Astrocyte of the cerebellum (primary cell): ENCODE measurements around the gene MTHFS.

Experiments used
- DNase-seq: peaks from one replicate; pipeline ENCODE4 v3.0.0-alpha.2; 2011; ENCODE audit warnings: low read depth
- H3K4me3 ChIP-seq: 2 replicates; pipeline ENCODE4 v1.5.1; 2011; ENCODE audit warnings: mild to moderate bottlenecking, low read depth, low read length, moderate library complexity
- CTCF ChIP-seq: IDR thresholded peaks from 2 replicates; pipeline ENCODE4 v1.5.1; 2012; ENCODE audit warnings: low read length, low read depth, moderate library complexity, mild to moderate bottlenecking; ENCODE audit errors: missing control alignments
- in situ Hi-C: cut with HindIII; loops from 2 replicates; pipeline ENCODE4 v1.10.0; 2017; ENCODE audit warnings: low sequenced_read_pairs

The MTHFS gene

GRCh38 chr15:79811406-79812405 lies 85.1 kb downstream of the MTHFS start:
- DNase-seq, result peak; percentile 57
- H3K4me3 ChIP-seq, result no peak overlapping the region
- in situ Hi-C loops, result no loop called here
- TF ChIP-seq CTCF, result no peak

GRCh38 chr15:79804838-79805237 lies 92.0 kb downstream of the MTHFS start:
- no peak overlapping the region for H3K4me3 ChIP-seq
- no peak for DNase-seq
- no peak for TF ChIP-seq CTCF
- in situ Hi-C loops, result no loop called here

- in situ Hi-C loops, result no loop called here
- H3K4me3 ChIP-seq, result no peak overlapping the region
- no peak for TF ChIP-seq CTCF
- DNase-seq, result no peak
Measured at GRCh38 chr15:79798311-79798710, 98.5 kb downstream of the MTHFS start.
